ENCODE measurements around the gene AMPH. TPM values are rescaled to one million over a fixed set of nuclear protein-coding genes. Genes with fewer than 3 reads are reported as not detected.

The AMPH gene
- total and polyA plus RNA-seq, 11 donors, result 0.46 to 5.3 (median 3.1) TPM

GRCh38 chr7:38535073-38535472, 96.1 kb downstream of the AMPH start:
- DNase-seq (no peak), ATAC-seq (no peak)
- H3K27me3 ChIP-seq, result no peaks in the 10 kb centered on the region
- H3K4me3 ChIP-seq, result no peak overlapping the region
- H3K27ac ChIP-seq, result no peak overlapping the region
- no peak for TF ChIP-seq CTCF (IDR thresholded peaks at IDR 0.05)
- no peak for TF ChIP-seq POLR2A (IDR thresholded peaks at IDR 0.05)
- no peaks in the 10 kb centered on the region for H3K9me3 ChIP-seq
- intact Hi-C loops (cut with DNase I), result no loop called here
- no peaks in the 10 kb centered on the region for H3K36me3 ChIP-seq
- 69 to 82% (median 75%) methylated on average over 2 of the region's 2 CpGs for WGBS, 4 donors
- H3K4me1 ChIP-seq, result no peaks in the 10 kb centered on the region

- Histone ChIP-seq H3K36me3 (no peaks in the 10 kb centered on the region), H3K4me1 (no peaks in the 10 kb centered on the region), H3K27me3 (no peaks in the 10 kb centered on the region), H3K9me3 (no peaks in the 10 kb centered on the region), H3K4me3 (no peak overlapping the region), H3K27ac (no peak overlapping the region)
- DNase-seq (no peak), ATAC-seq (no peak)
- intact Hi-C loops (cut with DNase I), result no loop called here
- TF ChIP-seq POLR2A (IDR thresholded peaks at IDR 0.05), result no peak
- TF ChIP-seq CTCF (IDR thresholded peaks at IDR 0.05), result no peak
- WGBS, 4 donors, result 96 to 99% (median 97%) methylated on average over 1 of the region's 1 CpG
These were observed 105.3 kb downstream of the AMPH start for GRCh38 chr7:38525857-38526256.

GRCh38 chr7:38524786-38525185, 106.4 kb downstream of the AMPH start:
- no peak for TF ChIP-seq CTCF (IDR thresholded peaks at IDR 0.05)
- no peak for TF ChIP-seq POLR2A (IDR thresholded peaks at IDR 0.05)
- WGBS, 4 donors, result 67 to 74% (median 72%) methylated on average over 1 of the region's 1 CpG
- no peak for ATAC-seq
- intact Hi-C loops (cut with DNase I), result no loop called here
- Histone ChIP-seq H3K9me3 (no peaks in the 10 kb centered on the region), H3K4me1 (no peaks in the 10 kb centered on the region), H3K36me3 (no peaks in the 10 kb centered on the region), H3K4me3 (no peak overlapping the region), H3K27ac (no peak overlapping the region), H3K27me3 (no peaks in the 10 kb centered on the region)
- DNase-seq, result no peak

GRCh38 chr7:38520741-38521140, 110.4 kb downstream of the AMPH start:
- Histone ChIP-seq H3K4me3 (no peak overlapping the region), H3K27me3 (no peaks in the 10 kb centered on the region), H3K36me3 (no peaks in the 10 kb centered on the region), H3K9me3 (peaks cover 0 to 21% (median 8%) of the 10 kb centered on the region in 12 donors), H3K27ac (no peak overlapping the region), H3K4me1 (no peaks in the 10 kb centered on the region)
- intact Hi-C loops (cut with DNase I), result no loop called here
- TF ChIP-seq POLR2A (IDR thresholded peaks at IDR 0.05), result no peak
- no peak for TF ChIP-seq CTCF (IDR thresholded peaks at IDR 0.05)
- 28 to 36% (median 32%) methylated on average over 2 of the region's 2 CpGs for WGBS, 4 donors
- no peak for ATAC-seq
- DNase-seq, result no peak
